Naive thymus-derived CD4-positive, alpha-beta T cell (primary cell): ENCODE measurements around the gene MSRB2. TPM values are rescaled to one million over a fixed set of nuclear protein-coding genes. Genes with fewer than 3 reads are reported as not detected.

ENCODE experiments used
- ATAC-seq: fragments of 150-1000 bp; cut with Tn5 transposase; 2 replicates; pipeline ENCODE4 v1.10.0; 2021; ENCODE audit warnings: mild to moderate bottlenecking, moderate library complexity
- CTCF ChIA-PET: fragments of 350-600 bp; sonication (Branson Sonifier 250); formaldehyde crosslinking; loops from one replicate; lab custom pipeline; 2021; ENCODE audit warnings: antibody characterized with exemption; lab: Charles Lee
- POLR2A ChIA-PET: fragments of 350-600 bp; sonication (Branson Sonifier 250); formaldehyde crosslinking; loops from one replicate; lab custom pipeline; 2021; ENCODE audit warnings: antibody characterized with exemption, inconsistent platforms; lab: Charles Lee
- DNase-seq, 9 donors: peaks; one replicate each; pipeline versions ENCODE4 v3.0.0 to v3.0.0-alpha.2; 2020 to 2022; ENCODE audit warnings: mixed read lengths in 1 of 9
- H3K27ac ChIP-seq: one replicate; pipeline ENCODE4 v1.7.0; 2013; ENCODE audit warnings: mild to moderate bottlenecking, low read depth, low read length, moderate library complexity
- H3K27me3 ChIP-seq, 2 donors: one replicate each; pipeline ENCODE4 v1.7.0; 2013; ENCODE audit warnings: low read length in 2 of 2, mild to moderate bottlenecking in 2 of 2, moderate library complexity in 2 of 2; ENCODE audit not compliant: control insufficient read depth in 2 of 2, insufficient read depth in 2 of 2
- H3K36me3 ChIP-seq, 3 experiments: 1 replicate in 2 of 3; 2 replicates in 1 of 3; pipeline ENCODE4 v1.7.0; 2013; ENCODE audit warnings: low read length in 3 of 3, mild to moderate bottlenecking in 3 of 3, moderate library complexity in 1 of 3; ENCODE audit not compliant: insufficient read depth in 3 of 3, control insufficient read depth in 2 of 3
- H3K4me1 ChIP-seq, 2 donors: one replicate each; pipeline ENCODE4 v1.7.0; 2013; ENCODE audit warnings: low read length in 2 of 2, mild to moderate bottlenecking in 2 of 2, moderate library complexity in 1 of 2; ENCODE audit not compliant: control insufficient read depth in 2 of 2, insufficient read depth in 2 of 2
- H3K4me3 ChIP-seq: 2 replicates; pipeline ENCODE4 v1.7.0; 2013; ENCODE audit warnings: mild to moderate bottlenecking, low read length
- H3K9me3 ChIP-seq, 3 experiments: 1 replicate in 2 of 3; 2 replicates in 1 of 3; pipeline ENCODE4 v1.7.0; 2013; ENCODE audit warnings: low read length in 3 of 3; ENCODE audit not compliant: control insufficient read depth in 2 of 3
- H3K27ac Mint-ChIP-seq, 9 donors: one replicate each; pipeline ENCODE4 v1.8.0; 2020 to 2022; ENCODE audit warnings: mixed read lengths in 9 of 9, mild to moderate bottlenecking in 8 of 9, moderate library complexity in 5 of 9, inconsistent platforms in 2 of 9
- H3K27me3 Mint-ChIP-seq, 5 donors: one replicate each; pipeline ENCODE4 v1.8.0; 2021 to 2022; ENCODE audit warnings: mixed read lengths in 5 of 5, mild to moderate bottlenecking in 1 of 5
- H3K36me3 Mint-ChIP-seq, 5 donors: one replicate each; pipeline ENCODE4 v1.8.0; 2020 to 2022; ENCODE audit warnings: mixed read lengths in 5 of 5, mild to moderate bottlenecking in 3 of 5, inconsistent platforms in 1 of 5
- H3K4me1 Mint-ChIP-seq, 7 donors: one replicate each; pipeline ENCODE4 v1.8.0; 2020 to 2022; ENCODE audit warnings: mixed read lengths in 7 of 7, mild to moderate bottlenecking in 3 of 7, inconsistent platforms in 1 of 7
- H3K4me3 Mint-ChIP-seq, 10 donors: one replicate each; pipeline ENCODE4 v1.8.0; 2020 to 2022; ENCODE audit warnings: mild to moderate bottlenecking in 10 of 10, mixed read lengths in 10 of 10, moderate library complexity in 6 of 10, inconsistent platforms in 2 of 10
- H3K9me3 Mint-ChIP-seq, 11 donors: one replicate each; pipeline ENCODE4 v1.8.0; 2020 to 2022; ENCODE audit warnings: mixed read lengths in 11 of 11, mild to moderate bottlenecking in 4 of 11, inconsistent platforms in 1 of 11, moderate library complexity in 1 of 11
- intact Hi-C, 2 donors: fragments of 100-400 bp; cut with micrococcal nuclease; formaldehyde crosslinking; loops; one replicate each; pipeline ENCODE4 v1.15.1; 2023
- polyA plus RNA-seq, 2 donors: library from polyadenylated mRNA; unstranded; fragments of 300-500 nt; fragmentation: Illumina TruSeq; gene quantifications; one replicate each; pipeline ENCODE4 v1.2.3, GENCODE V29; 2021
- total RNA-seq, 6 experiments: library from RNA in 5 of 6; stranded (reverse) in 5 of 6; gene quantifications; 1 replicate in 5 of 6; 2 replicates in 1 of 6; pipeline ENCODE4 v1.2.3 and lab custom pipeline; 2021 to 2026

MSRB2 gene
- total and polyA plus RNA-seq, 7 experiments from 2014 or later: 4.7 to 16.9 (median 9.4) TPM

DNA sequence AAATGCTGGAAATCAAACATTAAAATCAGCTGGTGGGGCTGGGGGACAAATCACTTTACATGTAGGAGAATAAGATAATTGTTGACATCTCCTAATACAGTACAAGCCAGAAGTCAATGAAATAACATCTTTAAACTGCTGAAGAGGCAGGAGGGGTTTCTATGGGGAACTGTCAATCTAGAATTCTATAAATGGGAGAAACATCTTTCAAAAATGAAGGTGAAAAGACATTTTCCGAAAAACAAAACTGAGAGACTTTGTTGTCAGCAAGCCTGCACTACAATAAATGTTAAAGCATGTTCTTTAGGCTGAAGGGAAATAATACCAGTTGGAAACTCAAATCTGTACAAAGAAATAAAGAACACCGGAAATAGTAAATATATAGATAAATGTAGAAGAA, 17.3 kb upstream of the MSRB2 start:
- Mint-ChIP-seq H3K4me1 (no peaks in the 10 kb centered on the region), H3K27me3 (peaks cover 28 to 57% (median 46%) of the 10 kb centered on the region in 5 donors), H3K4me3 (no peak overlapping the region), H3K27ac (no peak overlapping the region), H3K36me3 (no peaks in the 10 kb centered on the region), H3K9me3 (peaks cover 0 to 2% (median 0%) of the 10 kb centered on the region in 11 donors)
- no peak for DNase-seq
- H3K4me1 ChIP-seq: no peaks in the 10 kb centered on the region
- no peaks in the 10 kb centered on the region for H3K36me3 ChIP-seq
- no peak for ATAC-seq
- ChIA-PET CTCF (interaction anchor here (0.7 kb wide), 1 partner anchor 97 kb away, joined by 4 read pairs; no protein-coding TSS in a partner anchor), POLR2A (no interaction called here)
- no peak overlapping the region for H3K4me3 ChIP-seq
- H3K9me3 ChIP-seq: no peaks in the 10 kb centered on the region
- no peaks in the 10 kb centered on the region for H3K27me3 ChIP-seq
- no peak overlapping the region for H3K27ac ChIP-seq
- intact Hi-C loops: no loop called here

- ChIA-PET CTCF (interaction anchor here (0.6 kb wide), 1 partner anchor 9 kb away, joined by 4 read pairs; no protein-coding TSS in a partner anchor), POLR2A (no interaction called here)
- intact Hi-C loops: loop anchor here in 1 of 2 donors (5.0 kb wide), 1 partner anchor 213 kb away; no protein-coding TSS in a partner anchor
- H3K36me3 Mint-ChIP-seq: no peaks in the 10 kb centered on the region
- no peaks in the 10 kb centered on the region for H3K36me3 ChIP-seq
- H3K9me3 Mint-ChIP-seq: peaks cover 0 to 2% (median under 1%) of the 10 kb centered on the region in 11 donors
- H3K4me1 Mint-ChIP-seq: no peaks in the 10 kb centered on the region
- ATAC-seq (no peak), DNase-seq (no peak)
- no peaks in the 10 kb centered on the region for H3K9me3 ChIP-seq
- H3K4me1 ChIP-seq: no peaks in the 10 kb centered on the region
- no peak overlapping the region for H3K27ac Mint-ChIP-seq
- H3K27me3 Mint-ChIP-seq: peaks cover 34 to 59% (median 43%) of the 10 kb centered on the region in 5 donors
- no peak overlapping the region for H3K4me3 ChIP-seq
- no peak overlapping the region for H3K27ac ChIP-seq
- no peaks in the 10 kb centered on the region for H3K27me3 ChIP-seq
- H3K4me3 Mint-ChIP-seq: no peak overlapping the region
Measured at GRCh38 chr10:23079700-23080099, 15.7 kb upstream of the MSRB2 start.

DNA sequence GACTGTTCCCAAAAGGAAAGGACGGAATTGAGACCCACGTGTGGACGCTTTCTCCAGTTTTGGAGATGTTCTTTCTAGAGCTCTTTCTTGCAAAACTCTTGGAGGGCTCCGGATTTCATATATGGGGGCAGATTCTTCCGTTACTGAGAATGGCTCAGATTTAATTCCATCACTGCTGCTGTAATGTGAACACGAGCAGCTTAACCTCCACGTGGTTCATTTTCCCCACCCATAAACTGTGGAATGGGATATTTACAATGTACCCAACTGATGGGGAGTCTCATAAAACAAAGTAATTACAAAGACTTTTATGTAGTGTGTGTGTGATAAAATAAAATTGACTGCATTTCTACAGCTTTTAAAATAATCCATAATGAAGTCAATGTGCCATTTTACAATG, 15.1 kb upstream of the MSRB2 start:
- Histone ChIP-seq H3K4me1 (no peaks in the 10 kb centered on the region), H3K9me3 (no peaks in the 10 kb centered on the region), H3K4me3 (no peak overlapping the region), H3K36me3 (no peaks in the 10 kb centered on the region), H3K27ac (no peak overlapping the region), H3K27me3 (no peaks in the 10 kb centered on the region)
- Mint-ChIP-seq H3K4me3 (no peak overlapping the region), H3K27ac (no peak overlapping the region), H3K36me3 (no peaks in the 10 kb centered on the region), H3K4me1 (no peaks in the 10 kb centered on the region), H3K27me3 (peaks cover 34 to 61% (median 40%) of the 10 kb centered on the region in 5 donors), H3K9me3 (peaks cover 0 to 6% (median 1%) of the 10 kb centered on the region in 11 donors)
- intact Hi-C loops: loop anchor here in 1 of 2 donors (5.0 kb wide), 1 partner anchor 212 kb away; no protein-coding TSS in a partner anchor
- DNase-seq (no peak), ATAC-seq (no peak)
- POLR2A ChIA-PET: no interaction called here
- CTCF ChIA-PET: no interaction called here

- no peak overlapping the region for H3K4me3 ChIP-seq
- no peaks in the 10 kb centered on the region for H3K36me3 ChIP-seq
- no peak overlapping the region for H3K27ac ChIP-seq
- H3K9me3 ChIP-seq: no peaks in the 10 kb centered on the region
- H3K27me3 Mint-ChIP-seq: peaks cover 34 to 58% (median 40%) of the 10 kb centered on the region in 5 donors
- no peaks in the 10 kb centered on the region for H3K36me3 Mint-ChIP-seq
- CTCF ChIA-PET: no interaction called here
- DNase-seq: no peak
- no peaks in the 10 kb centered on the region for H3K4me1 ChIP-seq
- H3K4me3 Mint-ChIP-seq: no peak overlapping the region
- ATAC-seq: no peak
- no peak overlapping the region for H3K27ac Mint-ChIP-seq
- no peaks in the 10 kb centered on the region for H3K4me1 Mint-ChIP-seq
- no peaks in the 10 kb centered on the region for H3K27me3 ChIP-seq
- peaks cover 0 to 6% (median 1%) of the 10 kb centered on the region in 11 donors for H3K9me3 Mint-ChIP-seq
- intact Hi-C loops: loop anchor here in 1 of 2 donors (5.0 kb wide), 1 partner anchor 211 kb away; no protein-coding TSS in a partner anchor
- POLR2A ChIA-PET: no interaction called here
Measured at GRCh38 chr10:23081221-23081750, 14.1 kb upstream of the MSRB2 start.

DNA sequence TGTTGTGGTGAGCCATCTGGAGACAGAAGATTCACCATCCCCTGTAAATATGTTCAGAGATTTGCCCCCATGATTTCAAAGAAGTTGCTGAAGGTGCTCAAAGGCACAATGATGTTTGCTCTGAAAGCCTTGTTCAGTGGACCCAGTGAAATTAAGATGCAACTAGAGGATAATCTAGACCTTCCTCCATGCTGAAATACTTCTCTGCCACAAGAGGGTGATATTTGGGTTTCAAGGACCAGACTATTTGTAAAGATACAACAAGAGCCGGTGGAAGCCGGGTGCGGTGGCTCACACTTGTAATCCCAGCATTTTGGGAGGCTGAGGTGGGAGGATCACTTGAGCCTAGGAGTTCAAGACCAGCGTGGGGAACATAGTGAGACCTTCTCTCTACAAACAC, 13.5 kb upstream of the MSRB2 start:
- Histone ChIP-seq H3K4me3 (no peak overlapping the region), H3K27me3 (no peaks in the 10 kb centered on the region), H3K4me1 (no peaks in the 10 kb centered on the region), H3K27ac (no peak overlapping the region), H3K9me3 (no peaks in the 10 kb centered on the region), H3K36me3 (no peaks in the 10 kb centered on the region)
- Mint-ChIP-seq H3K36me3 (no peaks in the 10 kb centered on the region), H3K4me3 (no peak overlapping the region), H3K27ac (no peak overlapping the region), H3K4me1 (no peaks in the 10 kb centered on the region), H3K9me3 (peaks cover 0 to 6% (median 1%) of the 10 kb centered on the region in 11 donors), H3K27me3 (peaks cover 29 to 58% (median 35%) of the 10 kb centered on the region in 5 donors)
- ATAC-seq: no peak
- intact Hi-C loops: loop anchor here in 1 of 2 donors (5.0 kb wide), 1 partner anchor 210 kb away; no protein-coding TSS in a partner anchor
- ChIA-PET POLR2A (no interaction called here), CTCF (no interaction called here)
- no peak for DNase-seq

- no peak overlapping the region for H3K27ac ChIP-seq
- no peaks in the 10 kb centered on the region for H3K27me3 ChIP-seq
- ChIA-PET CTCF (no interaction called here), POLR2A (no interaction called here)
- no peak overlapping the region for H3K27ac Mint-ChIP-seq
- H3K9me3 Mint-ChIP-seq: peaks cover 0 to 21% (median 6%) of the 10 kb centered on the region in 11 donors
- H3K4me1 Mint-ChIP-seq: no peaks in the 10 kb centered on the region
- ATAC-seq (no peak), DNase-seq (no peak)
- H3K9me3 ChIP-seq: peaks cover 0 to 6% (median 0%) of the 10 kb centered on the region in 3 experiments
- H3K4me3 ChIP-seq: no peak overlapping the region
- intact Hi-C loops: no loop called here
- H3K36me3 Mint-ChIP-seq: no peaks in the 10 kb centered on the region
- H3K27me3 Mint-ChIP-seq: peaks cover 0 to 46% (median 1%) of the 10 kb centered on the region in 5 donors
- no peak overlapping the region for H3K4me3 Mint-ChIP-seq
- H3K4me1 ChIP-seq: no peaks in the 10 kb centered on the region
- no peaks in the 10 kb centered on the region for H3K36me3 ChIP-seq
Measured at GRCh38 chr10:23088609-23089008, 6.8 kb upstream of the MSRB2 start.
